ENCODE measurements around the gene RTL3. TPM values are rescaled to one million over a fixed set of nuclear protein-coding genes. Genes with fewer than 3 reads are reported as not detected.

The RTL3 gene
- total RNA-seq, 1 donor from 2014 or later: not detected

- H3K4me3 ChIP-seq (ENCODE audit: low read depth, low read length): no peak overlapping the region
- H3K36me3 ChIP-seq (ENCODE audit: control insufficient read depth, insufficient read depth, low read length): no peaks in the 10 kb centered on the region
- DNase-seq (ENCODE audit: low read depth): no peak
- TF ChIP-seq CTCF (IDR thresholded peaks at IDR 0.05; ENCODE audit: insufficient read depth, low read length, poor library complexity, severe bottlenecking): no peak
- no peaks in the 10 kb centered on the region for H3K27me3 ChIP-seq (ENCODE audit: control insufficient read depth, insufficient read depth, low read length)
Measured at GRCh38 chrX:78693012-78693411, 33.9 kb upstream of the RTL3 start.

GRCh38 chrX:78687586-78687985 lies 28.5 kb upstream of the RTL3 start:
- no peak for DNase-seq (ENCODE audit: low read depth)
- H3K27me3 ChIP-seq (ENCODE audit: control insufficient read depth, insufficient read depth, low read length): no peaks in the 10 kb centered on the region

DNA sequence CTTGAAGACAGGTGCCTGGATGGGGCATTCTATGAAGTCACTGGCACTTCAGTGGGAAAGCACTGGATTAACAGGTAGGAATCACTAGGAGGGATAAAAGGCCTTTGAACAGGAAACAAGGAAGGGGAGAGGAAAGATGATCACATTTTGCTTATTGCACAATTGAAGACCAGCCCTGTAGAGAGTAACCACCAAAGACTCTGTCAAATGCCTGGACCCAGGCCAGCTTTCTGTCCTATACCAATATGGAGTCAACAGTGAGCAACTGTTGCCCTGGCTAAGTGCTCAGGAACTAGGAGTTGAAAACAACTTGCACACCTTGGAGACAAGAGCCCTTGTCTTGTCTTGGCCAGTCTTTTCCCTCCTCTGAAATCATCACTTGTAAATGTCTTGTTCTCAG lies 14.1 kb upstream of the RTL3 start:
- Histone ChIP-seq H3K36me3 (ENCODE audit: control insufficient read depth, insufficient read depth, low read length) (no peaks in the 10 kb centered on the region), H3K4me3 (ENCODE audit: low read depth, low read length) (no peak overlapping the region), H3K27me3 (ENCODE audit: control insufficient read depth, insufficient read depth, low read length) (no peaks in the 10 kb centered on the region)
- no peak for TF ChIP-seq CTCF (IDR thresholded peaks at IDR 0.05; ENCODE audit: insufficient read depth, low read length, poor library complexity, severe bottlenecking)
- DNase-seq (ENCODE audit: low read depth): no peak

More at GRCh38 chrX:78687586-78687985, 28.5 kb upstream of the RTL3 start:
- no peaks in the 10 kb centered on the region for H3K36me3 ChIP-seq (ENCODE audit: control insufficient read depth, insufficient read depth, low read length)
- TF ChIP-seq CTCF (IDR thresholded peaks at IDR 0.05; ENCODE audit: insufficient read depth, low read length, poor library complexity, severe bottlenecking): no peak
- no peak overlapping the region for H3K4me3 ChIP-seq (ENCODE audit: low read depth, low read length)

- Histone ChIP-seq H3K27me3 (ENCODE audit: control insufficient read depth, insufficient read depth, low read length) (no peaks in the 10 kb centered on the region), H3K4me3 (ENCODE audit: low read depth, low read length) (no peak overlapping the region), H3K36me3 (ENCODE audit: control insufficient read depth, insufficient read depth, low read length) (no peaks in the 10 kb centered on the region)
- DNase-seq (ENCODE audit: low read depth): no peak
- TF ChIP-seq CTCF (IDR thresholded peaks at IDR 0.05; ENCODE audit: insufficient read depth, low read length, poor library complexity, severe bottlenecking): no peak
Measured at GRCh38 chrX:78665342-78665741, 6.2 kb upstream of the RTL3 start.

GRCh38 chrX:78661836-78662235 lies 2.7 kb upstream of the RTL3 start:
- Histone ChIP-seq H3K4me3 (ENCODE audit: low read depth, low read length) (no peak overlapping the region), H3K27me3 (ENCODE audit: control insufficient read depth, insufficient read depth, low read length) (no peaks in the 10 kb centered on the region), H3K36me3 (ENCODE audit: control insufficient read depth, insufficient read depth, low read length) (no peaks in the 10 kb centered on the region)
- no peak for DNase-seq (ENCODE audit: low read depth)
- no peak for TF ChIP-seq CTCF (IDR thresholded peaks at IDR 0.05; ENCODE audit: insufficient read depth, low read length, poor library complexity, severe bottlenecking)

- DNase-seq (ENCODE audit: low read depth): no peak
- no peak overlapping the region for H3K4me3 ChIP-seq (ENCODE audit: low read depth, low read length)
- H3K27me3 ChIP-seq (ENCODE audit: control insufficient read depth, insufficient read depth, low read length): no peaks in the 10 kb centered on the region
- H3K36me3 ChIP-seq (ENCODE audit: control insufficient read depth, insufficient read depth, low read length): no peaks in the 10 kb centered on the region
- TF ChIP-seq CTCF (IDR thresholded peaks at IDR 0.05; ENCODE audit: insufficient read depth, low read length, poor library complexity, severe bottlenecking): no peak
Measured at GRCh38 chrX:78659955-78660354, 827 bp upstream of the RTL3 start.
